HG03565 (cell line): ENCODE measurements around the gene CCDC88C.

Source experiments
- ATAC-seq: cut with Tn5 transposase; IDR thresholded peaks from one replicate; pipeline ENCODE4 v1.9.1; 2021; ENCODE audit warnings: mild to moderate bottlenecking, moderate library complexity; ENCODE audit not compliant: unreplicated experiment

Gene CCDC88C

GRCh38 chr14:91350813-91351511 lies 66.7 kb downstream of the CCDC88C start:
- peak; percentile 57 for ATAC-seq

GRCh38 chr14:91350483-91350812 lies 67.2 kb downstream of the CCDC88C start:
- ATAC-seq, result no peak

GRCh38 chr14:91349481-91350074 lies 68.0 kb downstream of the CCDC88C start:
- ATAC-seq, result peak; percentile 53

GRCh38 chr14:91348845-91349465 lies 68.7 kb downstream of the CCDC88C start:
- no peak for ATAC-seq

- ATAC-seq, result no peak
These were observed 70.8 kb downstream of the CCDC88C start for GRCh38 chr14:91346838-91347173.

- no peak for ATAC-seq
These were observed 73.5 kb downstream of the CCDC88C start for GRCh38 chr14:91344096-91344495.

GRCh38 chr14:91343051-91343450 lies 74.6 kb downstream of the CCDC88C start:
- ATAC-seq, result no peak

- ATAC-seq, result no peak
These were observed 75.3 kb downstream of the CCDC88C start for GRCh38 chr14:91342206-91342760.

- no peak for ATAC-seq
These were observed 75.9 kb downstream of the CCDC88C start for GRCh38 chr14:91341751-91342154.

GRCh38 chr14:91341334-91341733 lies 76.3 kb downstream of the CCDC88C start:
- ATAC-seq, result no peak

- ATAC-seq, result no peak
These were observed 77.8 kb downstream of the CCDC88C start for GRCh38 chr14:91339671-91340369.

GRCh38 chr14:91339076-91339475 lies 78.5 kb downstream of the CCDC88C start:
- no peak for ATAC-seq

GRCh38 chr14:91338379-91338778 lies 79.2 kb downstream of the CCDC88C start:
- no peak for ATAC-seq

- no peak for ATAC-seq
These were observed 79.8 kb downstream of the CCDC88C start for GRCh38 chr14:91337699-91338335.

GRCh38 chr14:91336093-91336450 lies 81.5 kb downstream of the CCDC88C start:
- no peak for ATAC-seq

- ATAC-seq, result no peak
These were observed 82.2 kb downstream of the CCDC88C start for GRCh38 chr14:91335191-91336092.

- ATAC-seq, result no peak
These were observed 84.0 kb downstream of the CCDC88C start for GRCh38 chr14:91333650-91334039.

- no peak for ATAC-seq
These were observed 84.5 kb downstream of the CCDC88C start for GRCh38 chr14:91332986-91333649.

GRCh38 chr14:91332171-91332985 lies 85.2 kb downstream of the CCDC88C start:
- ATAC-seq, result no peak
